ENCODE data around the gene MT1M.
A peak's percentile ranks its signal among the peaks of the same experiment; 100 is the strongest.
"Not testable (repeated sequence)": the region's sequence is repeated elsewhere in the genome, so short reads cannot be mapped to it uniquely, and the experiment has no call there.

Gene MT1M

GRCh38 chr16:56608876-56609462 lies 23.5 kb upstream of the MT1M start:
- DNase-seq (ENCODE audit: low read depth in 2 of 2) = no peak

DNA sequence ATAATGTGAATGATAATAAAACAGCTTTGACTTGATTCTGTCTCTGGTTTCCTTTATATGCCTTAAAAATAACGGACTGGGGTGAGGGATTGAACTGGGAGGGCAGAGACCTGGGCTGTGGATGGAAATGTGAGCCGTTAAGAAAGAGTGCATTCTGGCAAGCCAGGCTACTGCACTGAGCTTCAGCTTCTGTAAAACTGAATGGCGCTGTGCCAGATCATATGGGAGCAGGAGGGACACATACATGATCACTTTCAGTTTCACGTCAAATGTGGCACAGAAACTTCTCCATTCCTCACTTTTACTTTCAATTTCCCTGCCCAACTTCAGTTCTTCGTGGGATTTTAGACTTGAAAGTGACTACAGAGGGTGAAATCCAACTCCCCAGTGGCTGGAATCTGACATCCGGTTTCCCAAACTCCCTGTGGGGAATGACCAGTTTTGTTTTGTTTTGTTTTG lies 23.0 kb upstream of the MT1M start:
- peak; percentile 57 to 66 for DNase-seq (ENCODE audit: low read depth in 2 of 2)

DNA sequence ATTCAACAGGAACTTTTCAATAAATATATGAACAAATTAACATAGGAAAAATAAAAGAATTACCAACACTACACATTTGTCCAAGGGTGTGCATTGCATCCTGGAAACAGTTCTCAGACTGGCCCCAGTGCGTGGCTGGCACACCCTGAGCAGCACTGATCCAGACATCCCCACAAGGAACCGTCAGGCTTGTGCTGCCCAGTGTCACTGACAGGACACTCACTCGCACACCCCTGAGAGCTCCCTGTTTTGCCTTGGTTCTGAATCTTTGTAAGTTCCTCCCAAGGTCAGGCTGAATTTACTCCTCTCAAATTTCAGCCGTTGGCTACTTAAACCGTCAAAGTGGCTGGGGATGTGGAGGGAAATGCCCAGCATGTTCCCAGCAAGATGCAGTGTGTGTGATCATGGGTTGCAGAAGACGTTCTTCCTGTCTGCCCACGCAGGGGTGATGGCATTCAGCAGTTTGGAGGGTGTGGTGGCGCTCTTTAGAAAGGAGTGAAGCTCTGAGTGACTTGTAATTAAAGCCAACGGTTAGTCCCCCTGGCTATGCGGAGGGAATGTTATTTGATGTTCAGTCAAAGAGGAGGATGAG lies 22.3 kb upstream of the MT1M start:
- peak; percentile 69 to 77 for DNase-seq (ENCODE audit: low read depth in 2 of 2)

DNA sequence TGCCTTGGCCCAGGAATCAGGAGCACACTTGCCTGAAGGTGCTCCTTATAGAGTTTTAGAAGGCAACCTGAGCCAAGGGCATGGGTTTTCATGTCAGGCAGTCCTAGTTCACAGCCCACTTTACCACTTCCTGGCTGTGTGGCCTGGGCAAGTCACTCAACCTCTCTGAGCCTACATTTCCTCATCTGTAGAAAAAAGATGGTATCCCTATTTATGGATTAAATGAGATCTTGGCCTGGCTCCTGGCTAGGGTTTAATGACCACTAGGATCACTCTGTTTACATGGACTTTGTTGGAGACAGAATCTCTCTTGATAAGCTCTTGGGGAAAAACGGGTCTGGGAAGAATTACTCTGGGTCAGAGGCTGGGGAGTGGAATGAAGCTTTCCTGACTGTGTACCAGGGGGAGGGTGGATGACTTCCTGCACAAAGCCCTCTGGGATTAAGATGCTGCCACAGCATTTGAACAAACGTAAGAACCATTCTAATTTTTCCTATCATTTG lies 21.8 kb upstream of the MT1M start:
- DNase-seq (ENCODE audit: low read depth in 2 of 2) = no peak

DNA sequence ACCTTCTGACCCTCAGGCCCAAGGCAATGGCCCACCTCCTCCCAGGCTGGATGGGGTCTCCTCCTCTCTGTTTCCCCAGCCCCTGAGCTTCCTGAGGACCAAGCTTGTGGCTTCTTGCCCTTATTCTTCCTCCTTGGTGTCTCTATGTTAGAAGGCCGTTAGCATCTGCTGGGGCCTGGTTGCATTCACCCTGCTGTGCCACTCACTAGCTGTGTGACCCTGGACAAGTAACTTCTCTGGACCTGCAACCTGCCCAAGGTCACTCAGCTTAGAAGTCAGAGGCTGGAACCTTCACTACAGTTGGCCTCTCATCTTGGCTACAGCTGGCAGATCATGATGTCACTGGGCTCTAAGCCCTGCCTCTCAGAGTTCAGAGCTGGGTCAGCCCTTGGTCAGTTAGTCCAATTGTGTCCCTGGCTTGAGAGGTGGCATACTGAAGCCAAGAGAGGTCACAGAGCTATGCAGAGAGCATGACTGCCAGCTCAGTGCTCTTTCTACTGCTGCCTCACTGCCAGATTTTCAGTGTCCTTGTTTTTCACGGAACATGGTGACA lies 21.1 kb upstream of the MT1M start:
- DNase-seq (ENCODE audit: low read depth in 2 of 2) = no peak

GRCh38 chr16:56613706-56614105 lies 18.8 kb upstream of the MT1M start:
- no peak for DNase-seq (ENCODE audit: low read depth in 2 of 2)

DNA sequence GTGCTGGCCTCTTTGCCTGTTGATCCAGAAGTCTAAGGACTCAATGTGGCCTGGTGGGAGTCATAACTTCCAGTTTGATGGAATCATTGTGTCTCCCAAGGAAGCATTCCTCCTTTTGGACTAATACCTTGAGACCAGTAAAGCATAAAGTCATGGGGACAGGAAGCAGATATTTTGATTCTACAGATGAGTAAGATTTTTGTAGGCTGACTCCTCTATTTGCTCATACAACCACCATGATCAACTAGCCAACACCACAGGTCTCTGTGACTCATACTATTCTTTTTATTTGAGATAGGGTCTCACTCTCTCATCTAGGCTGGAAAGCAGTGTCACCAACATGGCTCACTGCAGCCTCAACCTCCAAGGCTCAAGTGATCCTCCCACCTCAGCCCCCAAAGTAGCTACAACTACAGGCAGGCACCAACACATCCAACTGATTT lies 17.9 kb upstream of the MT1M start:
- no peak for DNase-seq (ENCODE audit: low read depth in 2 of 2)

DNA sequence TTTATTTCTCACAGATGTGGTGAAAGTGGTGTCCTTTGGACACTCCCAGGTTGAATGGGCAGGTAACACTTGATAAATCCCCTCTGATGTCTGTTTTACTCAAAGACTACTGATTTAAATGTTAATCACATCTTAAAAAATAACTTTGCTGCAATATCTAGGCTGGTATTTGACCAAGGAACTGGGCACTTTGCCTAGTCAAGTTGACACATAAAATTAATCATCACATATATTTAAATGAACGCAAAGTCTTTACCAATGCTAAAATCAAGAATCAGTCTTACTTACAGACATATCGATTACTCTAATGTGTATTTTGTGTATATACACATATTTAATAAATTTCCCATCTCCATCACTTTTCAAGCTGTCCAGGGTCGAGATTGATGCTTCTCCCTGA lies 17.1 kb upstream of the MT1M start:
- no peak for DNase-seq (ENCODE audit: low read depth in 2 of 2)

- DNase-seq (ENCODE audit: low read depth in 2 of 2) = no peak
These were observed 15.7 kb upstream of the MT1M start for GRCh38 chr16:56616608-56617211.

DNA sequence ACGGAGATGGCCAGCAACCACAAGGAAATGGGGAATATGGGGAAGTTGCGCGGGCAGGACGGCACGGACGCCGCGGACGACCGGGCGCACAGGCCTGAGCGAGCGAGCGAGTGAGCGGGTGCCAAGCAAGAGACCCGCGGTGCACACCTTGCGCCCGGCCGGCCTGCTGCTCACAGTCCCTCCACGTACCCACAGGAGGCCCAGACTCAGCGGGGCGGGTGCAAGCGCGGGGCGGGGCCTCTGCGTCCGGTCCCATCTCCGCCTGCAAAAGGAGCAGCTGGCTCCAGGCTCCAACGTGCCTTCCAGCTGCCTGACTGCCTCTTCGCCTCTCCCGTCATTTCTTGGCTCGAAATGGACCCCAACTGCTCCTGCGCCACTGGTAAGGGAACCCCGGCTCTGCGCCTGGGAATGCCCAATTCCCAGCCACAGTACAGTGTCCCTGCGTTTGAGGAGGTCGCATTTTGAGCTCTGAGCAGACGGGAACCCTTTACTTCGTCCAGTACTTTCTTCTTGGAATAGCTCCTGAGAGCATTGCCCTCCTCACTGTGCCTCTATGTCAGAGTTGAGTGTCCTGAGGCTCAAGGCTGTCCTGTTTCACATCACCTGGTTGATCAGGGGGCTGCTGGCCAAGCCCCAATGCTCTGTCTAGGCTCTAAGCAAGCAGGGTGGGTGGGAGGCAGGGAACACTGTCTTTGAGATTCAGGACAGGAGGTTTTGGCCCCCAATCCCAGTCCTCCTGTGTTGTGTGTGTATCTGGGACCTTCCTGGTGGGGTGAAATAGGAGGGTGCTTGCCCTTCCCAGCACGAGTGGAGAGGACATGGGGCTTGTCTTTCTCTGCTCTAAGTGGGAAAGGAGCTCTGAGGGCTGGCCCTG lies 15.0 kb upstream of the MT1M start:
- DNase-seq (ENCODE audit: low read depth in 2 of 2) = no peak

GRCh38 chr16:56618138-56618537 lies 14.3 kb upstream of the MT1M start:
- no peak for DNase-seq (ENCODE audit: low read depth in 2 of 2)

- no peak for DNase-seq (ENCODE audit: low read depth in 2 of 2)
These were observed 12.0 kb upstream of the MT1M start for GRCh38 chr16:56620339-56620897.

GRCh38 chr16:56621665-56622445 lies 10.6 kb upstream of the MT1M start:
- DNase-seq (ENCODE audit: low read depth in 2 of 2) = not testable (repeated sequence)

GRCh38 chr16:56623184-56623583 lies 9.3 kb upstream of the MT1M start:
- not testable (repeated sequence) for DNase-seq (ENCODE audit: low read depth in 2 of 2)

DNA sequence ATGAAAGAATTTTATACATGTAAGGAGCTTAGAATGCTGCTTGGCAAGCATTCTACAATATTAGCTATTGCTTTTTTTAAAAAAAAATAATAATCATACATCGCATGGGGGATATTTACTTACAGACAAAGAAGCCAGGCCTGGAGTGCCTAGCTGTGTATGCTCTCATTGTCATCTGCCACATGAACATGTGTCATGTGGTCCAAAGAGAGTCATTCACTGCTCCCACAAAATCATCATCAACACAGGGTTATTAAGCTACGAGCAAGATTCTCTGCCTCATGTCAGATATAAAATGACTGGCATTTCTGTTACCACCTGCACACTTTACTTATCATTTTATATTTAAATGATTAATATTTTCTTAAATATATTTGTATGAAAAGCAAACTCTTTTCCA lies 8.8 kb upstream of the MT1M start:
- no peak for DNase-seq (ENCODE audit: low read depth in 2 of 2)

DNA sequence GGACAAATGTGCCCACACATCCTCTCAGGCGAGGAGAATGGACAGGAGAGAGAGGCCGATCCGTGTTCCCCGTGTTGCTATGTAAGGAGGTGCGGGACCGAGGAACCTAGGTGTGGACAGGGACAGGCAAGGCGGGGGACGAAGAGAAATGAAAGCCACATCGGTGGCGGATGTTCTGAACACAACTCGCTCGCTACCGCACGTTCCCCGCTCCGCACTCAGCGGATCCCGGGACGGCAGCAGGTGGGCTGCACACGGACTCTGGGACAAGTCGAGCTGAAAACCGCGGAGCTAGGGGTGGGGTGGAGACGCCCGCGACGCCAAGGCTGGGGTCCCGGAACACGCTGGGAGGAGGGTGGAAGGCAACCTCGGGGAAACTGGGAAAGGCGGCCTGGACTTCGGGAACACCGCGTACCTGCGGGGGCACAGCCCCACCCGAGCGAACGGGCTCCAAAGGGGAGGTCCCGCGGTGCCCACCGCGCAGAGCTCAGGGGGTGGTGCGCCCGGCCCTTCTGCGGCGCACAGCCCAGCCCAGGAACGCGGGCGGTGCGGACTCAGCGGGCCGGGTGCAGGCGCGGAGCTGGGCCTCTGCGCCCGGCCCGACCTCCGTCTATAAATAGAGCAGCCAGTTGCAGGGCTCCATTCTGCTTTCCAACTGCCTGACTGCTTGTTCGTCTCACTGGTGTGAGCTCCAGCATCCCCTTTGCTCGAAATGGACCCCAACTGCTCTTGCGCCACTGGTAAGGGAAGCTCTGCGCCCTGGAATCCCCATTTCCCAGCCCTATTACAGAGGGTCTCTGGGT lies 7.1 kb upstream of the MT1M start, which contains the start of gene MT1E:
Gene MT1E, plus strand, starts transcription at position 642 of the 803 bp plus-strand sequence. Its CDS starts 71 bp downstream, at position 713.
- no peak for DNase-seq (ENCODE audit: low read depth in 2 of 2)

GRCh38 chr16:56625943-56626654 lies 6.4 kb upstream of the MT1M start:
- no peak for DNase-seq (ENCODE audit: low read depth in 2 of 2)

GRCh38 chr16:56626685-56627084 lies 5.8 kb upstream of the MT1M start:
- no peak for DNase-seq (ENCODE audit: low read depth in 2 of 2)

All from stimulated activated CD8-positive, alpha-beta memory T cell treated with anti-CD3 and anti-CD28 coated beads, Interleukin-7, amount 100 ng/mL, for 4 hours (primary cell).